Measurements from ENCODE around the gene CNNM2.

DNA sequence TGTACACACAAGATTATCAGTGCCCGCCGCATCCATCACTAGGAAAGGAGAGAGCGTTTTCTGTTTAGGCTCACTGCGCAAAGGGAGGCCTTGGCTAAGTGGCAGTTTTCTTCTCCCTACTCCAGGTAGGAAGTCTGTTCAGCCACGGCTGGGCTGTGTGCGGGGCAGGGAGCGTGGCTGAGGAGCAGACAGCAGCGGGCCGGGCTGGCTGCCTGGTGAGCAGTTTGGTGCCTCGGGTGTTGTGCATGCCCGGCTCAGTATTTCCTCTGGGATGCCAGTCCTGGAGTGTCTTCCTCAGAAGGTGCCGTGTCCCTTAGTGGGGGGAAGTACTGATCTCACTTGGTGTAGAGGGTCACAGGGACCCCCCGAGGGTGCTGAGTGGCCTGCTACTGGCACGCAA lies 160.6 kb downstream of the CNNM2 start:
- TF ChIP-seq EZH2 (IDR thresholded peaks at IDR 0.05; ENCODE audit: insufficient read depth, poor library complexity, severe bottlenecking) (no peak), EZH2phosphoT487 (IDR thresholded peaks at IDR 0.05; ENCODE audit: insufficient read depth, low read depth) (no peak)
